ENCODE results near the gene TMEM53. TPM values are rescaled to one million over a fixed set of nuclear protein-coding genes. Genes with fewer than 3 reads are reported as not detected.

TMEM53 gene
- total and polyA plus RNA-seq, 2 of the 8 experiments (the other 6 are each of a cell fraction or from before 2014, with no cell fraction given) = 6.7 to 27.9 TPM

- Histone ChIP-seq H4K5ac (ENCODE audit: insufficient read length, low read depth, low read length) (no peak overlapping the region), H2BK15ac (ENCODE audit: low read length) (no peak overlapping the region), H3K9ac (replicated peaks in 1 of 4; ENCODE audit: extremely low read depth in 1 of 4, low read depth in 3 of 4, low read length in 3 of 4) (no peak overlapping the region), H3K14ac (ENCODE audit: insufficient read length) (no peak overlapping the region), H4K91ac (replicated peaks; ENCODE audit: insufficient read length, low read length) (no peak overlapping the region), H2BK5ac (ENCODE audit: low read depth, low read length) (no peak overlapping the region), H4K20me1 (replicated peaks in 1 of 2; ENCODE audit: control insufficient read depth in 1 of 2, insufficient read depth in 2 of 2, low read length in 2 of 2) (peaks cover 6 to 10% of the 10 kb centered on the region in 2 experiments), H2AFZ (ENCODE audit: low read length) (no peak overlapping the region), H4K8ac (ENCODE audit: extremely low read depth, insufficient read depth, low read length) (no peak overlapping the region), H2AK5ac (ENCODE audit: low read depth, low read length) (no peak overlapping the region), H2BK120ac (replicated peaks; ENCODE audit: low read depth, low read length) (no peak overlapping the region), H3K23ac (ENCODE audit: insufficient read length) (no peak overlapping the region), H3K4me2 (ENCODE audit: insufficient read depth in 1 of 2, low read depth in 2 of 2, low read length in 2 of 2) (no peak overlapping the region), H3K56ac (replicated peaks; ENCODE audit: insufficient read length, low read depth, low read length) (no peak overlapping the region), H2BK12ac (ENCODE audit: low read depth, low read length) (no peak overlapping the region), H3K79me2 (ENCODE audit: control insufficient read depth in 1 of 2, insufficient read depth in 2 of 2, low read length in 2 of 2) (peaks cover 3 to 26% of the 10 kb centered on the region in 2 experiments; a peak in 3 of 4 replicates), H3K18ac (ENCODE audit: extremely low read depth, low read length) (no peak overlapping the region), H3K27ac (ENCODE audit: low read depth, low read length) (no peak overlapping the region), H3K4me3 (ENCODE audit: extremely low read depth in 1 of 4, insufficient read depth in 2 of 4, low read depth in 3 of 4, low read length in 4 of 4) (no peak overlapping the region), H3K27me3 (replicated peaks in 1 of 4; ENCODE audit: control insufficient read depth in 3 of 4, extremely low read depth in 1 of 4, insufficient read depth in 3 of 4, low read length in 3 of 4) (no peaks in the 10 kb centered on the region), H3K79me1 (ENCODE audit: low read depth, low read length) (peaks cover 15% of the 10 kb centered on the region), H2BK20ac (ENCODE audit: low read length) (no peak overlapping the region), H3K9me3 (ENCODE audit: insufficient read depth in 2 of 2, low read depth in 1 of 2, low read length in 1 of 2) (no peaks in the 10 kb centered on the region), H3K23me2 (ENCODE audit: low read depth, low read length) (no peaks in the 10 kb centered on the region; the same call in 1 of the 2 replicates), H3K4me1 (replicated peaks in 1 of 4; ENCODE audit: control insufficient read depth in 3 of 4, insufficient read depth in 4 of 4, low read length in 3 of 4) (peaks cover 0 to 11% (median 4%) of the 10 kb centered on the region in 4 experiments; a peak in 6 of 7 replicates), H3K4ac (replicated peaks; ENCODE audit: insufficient read length, low read depth, low read length) (no peak overlapping the region), H3K36me3 (ENCODE audit: control insufficient read depth in 2 of 4, insufficient read depth in 4 of 4, low read length in 3 of 4) (peaks cover 34 to 70% (median 56%) of the 10 kb centered on the region in 4 experiments)
- 91% methylated on average over 9 of the region's 9 CpGs; no CpG with 5 or more reads in 1 of the 2 experiments for WGBS, 2 experiments (ENCODE audit: extremely low coverage in 1 of 2, insufficient coverage in 1 of 2, insufficient read length in 1 of 2, insufficient replicate concordance in 2 of 2, low coverage in 1 of 2, low lambda C conversion rate in 2 of 2, missing lambda C conversion rate in 1 of 2)
- no peak for TF ChIP-seq RFX5 (IDR thresholded peaks at IDR 0.05; ENCODE audit: borderline replicate concordance, low read depth, low read length)
- TF ChIP-seq SIRT6 (IDR thresholded peaks at IDR 0.05; ENCODE audit: low read length) = no peak
- TF ChIP-seq CHD2 (IDR thresholded peaks at IDR 0.05; ENCODE audit: low read length) = no peak
- TF ChIP-seq E2F6 (IDR thresholded peaks at IDR 0.05) = no peak
- TF ChIP-seq CBX8 (IDR thresholded peaks at IDR 0.05; ENCODE audit: borderline replicate concordance, low read depth, low read length) = no peak
- no peak for TF ChIP-seq JUN (IDR thresholded peaks at IDR 0.05; ENCODE audit: low read depth, low read length)
- no peak for TF ChIP-seq PHF8 (conservative IDR thresholded peaks at IDR 0.05; ENCODE audit: low read depth, low read length)
- TF ChIP-seq RBBP5 (IDR thresholded peaks at IDR 0.05; ENCODE audit: borderline replicate concordance, low read depth, low read length) = no peak
- ChIA-PET CTCF (ENCODE audit: partially characterized antibody) (interaction anchor here (2.3 to 15.0 kb wide), 5 partner anchors 9 to 26 kb away, joined by 6 to 197 read pairs (median 12); no protein-coding TSS in a partner anchor), POLR2A (ENCODE audit: partially characterized antibody) (interaction anchor here (0.9 to 30.8 kb wide), 7 partner anchors 7 to 397 kb away, joined by 3 to 633 read pairs (median 5); no protein-coding TSS in a partner anchor)
- FAIRE-seq = no peak
- DNase-seq (ENCODE audit: low read depth in 1 of 2, low spot score in 2 of 2) = no peak
Observed at GRCh38 chr1:44635439-44635838, 38.8 kb downstream of the TMEM53 start.

All from H1 (cell line).